Thoracic aorta (tissue), 2 donors: Measurements from ENCODE around the gene IL2. TPM values are rescaled to one million over a fixed set of nuclear protein-coding genes. Genes with fewer than 3 reads are reported as not detected.

Experiments used
- ATAC-seq: fragments of 150-250 bp; one replicate; pipeline ENCODE4 v1.8.0; 2017; ENCODE audit warnings: low read depth; ENCODE audit not compliant: insufficient number of reproducible peaks, low FRiP score
- DNase-seq: peaks from one replicate; pipeline ENCODE4 v3.0.0-alpha.2; 2020; ENCODE audit warnings: low spot score
- H3K27ac ChIP-seq, 2 donors: fragments of 200-600 bp; sonication (generic); 1 replicate in 1 of 2; 2 replicates in 1 of 2; pipeline ENCODE4 v1.5.1; 2016; ENCODE audit warnings: mild to moderate bottlenecking in 2 of 2, moderate library complexity in 2 of 2
- H3K27me3 ChIP-seq: fragments of 200-600 bp; sonication (generic); replicated peaks from 2 replicates; pipeline ENCODE4 v1.6.0; 2016; ENCODE audit warnings: mild to moderate bottlenecking; ENCODE audit not compliant: insufficient read depth
- H3K36me3 ChIP-seq: fragments of 200-600 bp; sonication (generic); one replicate; pipeline ENCODE4 v1.5.1; 2016
- H3K4me1 ChIP-seq, 2 donors: fragments of 200-600 bp; sonication (generic); 1 replicate in 1 of 2; 2 replicates in 1 of 2; pipeline versions ENCODE4 v1.5.1 to v1.6.0; 2016; ENCODE audit warnings: low read depth in 2 of 2, mild to moderate bottlenecking in 1 of 2; ENCODE audit not compliant: control insufficient read depth in 1 of 2
- H3K4me3 ChIP-seq: fragments of 200-600 bp; sonication (generic); 2 replicates; pipeline ENCODE4 v1.5.1; 2016; ENCODE audit warnings: mild to moderate bottlenecking
- H3K9me3 ChIP-seq: fragments of 200-600 bp; sonication (generic); 2 replicates; pipeline ENCODE4 v1.5.1; 2016
- CTCF ChIP-seq: fragments of 200-600 bp; sonication (generic); IDR thresholded peaks from one replicate; pipeline ENCODE4 v1.5.1; 2019; ENCODE audit warnings: antibody characterized with exemption
- total RNA-seq, 2 donors: library from RNA; depleted of rRNA; stranded (reverse); fragments of >200 nt; gene quantifications; one replicate each; pipeline versions ENCODE4 v1.1.0 to v1.2.3, GENCODE V29; 2016

IL2 gene
- total RNA-seq, 2 donors from 2014 or later: not detected

- no peak for ATAC-seq
- H3K4me3 ChIP-seq: no peak overlapping the region
These were observed 25.4 kb upstream of the IL2 start for GRCh38 chr4:122481766-122482405.

GRCh38 chr4:122480655-122481487, 24.3 kb upstream of the IL2 start:
- TF ChIP-seq CTCF: no peak
- Histone ChIP-seq H3K27me3 (no peaks in the 10 kb centered on the region), H3K4me1 (no peaks in the 10 kb centered on the region), H3K36me3 (no peaks in the 10 kb centered on the region), H3K4me3 (no peak overlapping the region), H3K27ac (no peak overlapping the region), H3K9me3 (no peaks in the 10 kb centered on the region)
- ATAC-seq (no peak), DNase-seq (no peak)

More at GRCh38 chr4:122481766-122482405, 25.4 kb upstream of the IL2 start:
- H3K36me3 ChIP-seq: no peaks in the 10 kb centered on the region
- no peaks in the 10 kb centered on the region for H3K9me3 ChIP-seq
- H3K4me1 ChIP-seq: no peaks in the 10 kb centered on the region
- H3K27me3 ChIP-seq: no peaks in the 10 kb centered on the region
- TF ChIP-seq CTCF: no peak
- H3K27ac ChIP-seq: no peak overlapping the region
- no peak for DNase-seq

- H3K4me3 ChIP-seq: no peak overlapping the region
- DNase-seq (no peak), ATAC-seq (no peak)
- H3K27ac ChIP-seq: no peak overlapping the region
- H3K36me3 ChIP-seq: no peaks in the 10 kb centered on the region
- TF ChIP-seq CTCF: no peak
- no peaks in the 10 kb centered on the region for H3K9me3 ChIP-seq
- H3K27me3 ChIP-seq: no peaks in the 10 kb centered on the region
- H3K4me1 ChIP-seq: no peaks in the 10 kb centered on the region
These were observed 23.5 kb upstream of the IL2 start for GRCh38 chr4:122479935-122480416.

DNA sequence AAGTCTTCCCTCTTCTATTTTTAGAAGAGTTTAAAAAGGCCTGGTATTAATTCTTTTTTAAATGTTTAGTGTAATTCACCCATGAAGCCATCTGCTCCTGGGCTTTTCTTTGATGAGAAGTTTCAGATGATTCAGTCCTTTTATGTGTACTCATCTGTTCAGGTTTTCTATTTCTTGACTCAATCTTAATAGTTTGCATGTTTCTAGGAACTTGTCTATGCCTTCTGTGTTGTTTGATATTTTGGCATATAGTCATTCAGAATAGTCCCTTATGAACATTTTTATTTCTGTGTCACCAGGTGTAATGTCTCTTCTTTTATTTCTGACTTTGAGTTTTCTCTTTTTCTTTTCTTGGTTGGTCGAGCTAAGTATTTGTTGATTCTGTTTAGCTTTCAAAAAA, 20.2 kb upstream of the IL2 start:
- Histone ChIP-seq H3K27ac (no peak overlapping the region), H3K9me3 (no peaks in the 10 kb centered on the region), H3K4me1 (no peaks in the 10 kb centered on the region), H3K27me3 (no peaks in the 10 kb centered on the region), H3K36me3 (no peaks in the 10 kb centered on the region), H3K4me3 (no peak overlapping the region)
- DNase-seq: no peak
- ATAC-seq: no peak
- no peak for TF ChIP-seq CTCF

DNA sequence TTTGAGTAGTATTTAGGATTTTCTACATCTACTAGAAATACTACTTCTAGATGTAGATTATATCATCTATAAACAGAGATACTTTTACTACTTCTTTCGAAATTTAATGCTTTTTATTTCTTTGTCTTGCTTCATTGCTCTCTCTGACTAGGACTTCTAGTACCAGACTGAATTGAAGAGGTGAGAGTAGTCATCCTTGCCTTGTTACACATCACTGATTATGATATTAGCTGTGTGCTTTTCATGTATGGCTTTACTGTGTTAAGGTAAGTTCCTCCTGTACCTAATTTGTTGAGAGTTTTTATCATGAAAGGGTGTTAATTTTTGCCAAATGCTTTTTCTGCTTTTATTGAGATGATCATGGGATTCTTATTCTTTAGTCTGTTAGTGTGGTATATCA, 19.6 kb upstream of the IL2 start:
- Histone ChIP-seq H3K36me3 (no peaks in the 10 kb centered on the region), H3K4me3 (no peak overlapping the region), H3K4me1 (no peaks in the 10 kb centered on the region), H3K9me3 (no peaks in the 10 kb centered on the region), H3K27ac (no peak overlapping the region), H3K27me3 (no peaks in the 10 kb centered on the region)
- ATAC-seq: no peak
- no peak for DNase-seq
- no peak for TF ChIP-seq CTCF
